SK-N-SH (cell line): ENCODE data around the gene HDGFL2. TPM values are rescaled to one million over a fixed set of nuclear protein-coding genes. Genes with fewer than 3 reads are reported as not detected.

Experiments
- CTCF ChIA-PET: fragments of 300-600, 350-600 bp; formaldehyde crosslinking; extraction: SDS; loops from one replicate; lab custom pipeline; 2021; lab: Yijun Ruan, JAX
- POLR2A ChIA-PET: fragments of 350-600 bp; sonication (Branson Sonifier 250); formaldehyde crosslinking; extraction: SDS; loops from one replicate; lab custom pipeline; 2020; ENCODE audit warnings: antibody characterized with exemption, inconsistent platforms; lab: Yijun Ruan, JAX
- DNase-seq: peaks from one replicate; pipeline ENCODE4 v3.0.0; 2012
- H2AFZ ChIP-seq: fragments of 200-600 bp; sonication (generic); 2 replicates; pipeline ENCODE4 v1.8.1; 2016; ENCODE audit warnings: antibody characterized with exemption, mild to moderate bottlenecking, low read depth
- H3F3A ChIP-seq: fragments of 200-600 bp; sonication (generic); replicated peaks from 2 replicates; pipeline ENCODE3; 2016; ENCODE audit warnings: antibody characterized with exemption, mild to moderate bottlenecking; ENCODE audit not compliant: insufficient read depth
- H3K27ac ChIP-seq, 2 experiments: fragments of 200-500 bp in 1 of 2; fragments of 200-600 bp in 1 of 2; sonication (Bioruptor generic) in 1 of 2; sonication (generic), shearing (Covaris generic) in 1 of 2; 2 replicates each; pipeline versions ENCODE4 v1.5.1 to v1.6.1; 2014 to 2016; ENCODE audit warnings: low read depth in 2 of 2, inconsistent platforms in 1 of 2, low read length in 1 of 2, mild to moderate bottlenecking in 1 of 2, mixed read lengths in 1 of 2
- H3K27me3 ChIP-seq: fragments of 200-600 bp; sonication (generic), shearing (Covaris generic); 2 replicates; pipeline ENCODE4 v1.6.1; 2016; ENCODE audit warnings: mixed run types; ENCODE audit not compliant: insufficient read depth
- H3K36me3 ChIP-seq, 2 experiments: fragments of 200-500 bp in 1 of 2; fragments of 200-600 bp in 1 of 2; sonication (Bioruptor generic) in 1 of 2; sonication (generic) in 1 of 2; replicated peaks in 1 of 2; 2 replicates each; pipeline versions ENCODE3 to v1.5.1; 2014 to 2016; ENCODE audit warnings: low read length in 1 of 2, mild to moderate bottlenecking in 1 of 2; ENCODE audit not compliant: insufficient read depth in 2 of 2, control insufficient read depth in 1 of 2
- H3K4me1 ChIP-seq, 2 experiments: fragments of 200-500 bp in 1 of 2; fragments of 200-600 bp in 1 of 2; sonication (Bioruptor generic) in 1 of 2; sonication (generic), shearing (Covaris generic) in 1 of 2; 2 replicates each; pipeline versions ENCODE4 v1.5.1 to v1.6.1; 2014 to 2016; ENCODE audit warnings: low read depth in 1 of 2, low read length in 1 of 2, mixed run types in 1 of 2; ENCODE audit not compliant: insufficient read depth in 2 of 2, control insufficient read depth in 1 of 2
- H3K4me2 ChIP-seq: fragments of 200-600 bp; sonication (generic), shearing (Covaris generic); 2 replicates; pipeline ENCODE4 v1.6.1; 2017; ENCODE audit warnings: mixed run types
- H3K4me3 ChIP-seq, 2 experiments: fragments of 200-500 bp in 1 of 2; fragments of 200-600 bp in 1 of 2; sonication (Bioruptor generic) in 1 of 2; sonication (generic), shearing (Covaris generic) in 1 of 2; 2 replicates each; pipeline versions ENCODE4 v1.5.1 to v1.8.1; 2014 to 2016; ENCODE audit warnings: low read depth in 2 of 2, inconsistent platforms in 1 of 2, low read length in 1 of 2, mild to moderate bottlenecking in 1 of 2, mixed read lengths in 1 of 2, moderate library complexity in 1 of 2
- H3K79me2 ChIP-seq: fragments of 200-600 bp; sonication (generic); 2 replicates; pipeline ENCODE4 v1.8.1; 2017; ENCODE audit warnings: mild to moderate bottlenecking; ENCODE audit not compliant: insufficient read depth
- H3K9ac ChIP-seq: fragments of 200-600 bp; sonication (generic); 2 replicates; pipeline ENCODE4 v1.6.1; 2017; ENCODE audit warnings: mixed run types
- H3K9me2 ChIP-seq: fragments of 200-600 bp; sonication (generic); 2 replicates; pipeline ENCODE4 v1.6.1; 2017; ENCODE audit warnings: mixed run types
- H3K9me3 ChIP-seq: fragments of 200-600 bp; sonication (generic); 2 replicates; pipeline ENCODE4 v1.6.1; 2017; ENCODE audit warnings: mixed run types, mild to moderate bottlenecking, moderate library complexity
- H4K20me1 ChIP-seq: fragments of 200-600 bp; sonication (generic); 2 replicates; pipeline ENCODE4 v1.6.1; 2017; ENCODE audit warnings: mild to moderate bottlenecking, mixed run types; ENCODE audit not compliant: insufficient read depth
- CHD2 ChIP-seq: fragments of 150-350 bp; IDR thresholded peaks from 2 replicates; pipeline ENCODE4 v1.6.1; 2018; ENCODE audit warnings: low read length; ENCODE audit not compliant: partially characterized antibody
- ELF1 ChIP-seq: IDR thresholded peaks from 2 replicates; pipeline ENCODE4 v1.4.0; 2012
- EZH2phosphoT487 ChIP-seq: fragments of 200-600 bp; sonication (generic); IDR thresholded peaks from 2 replicates; pipeline ENCODE4 v1.6.1; 2017; ENCODE audit warnings: low read depth, mixed run types, mild to moderate bottlenecking, antibody characterized with exemption, moderate library complexity, borderline replicate concordance
- MAX ChIP-seq: IDR thresholded peaks from 2 replicates; pipeline ENCODE4 v1.4.0; 2012; ENCODE audit warnings: low read depth
- NFIC ChIP-seq: IDR thresholded peaks from 2 replicates; pipeline ENCODE4 v1.4.0; 2012; ENCODE audit warnings: borderline replicate concordance
- NRF1 ChIP-seq: IDR thresholded peaks from 2 replicates; pipeline ENCODE4 v1.6.1; 2012; ENCODE audit warnings: low read depth, mild to moderate bottlenecking, low read length
- POLR2AphosphoS5 ChIP-seq: IDR thresholded peaks from 2 replicates; pipeline ENCODE4 v1.6.1; 2012; ENCODE audit warnings: low read depth, low read length
- RAD21 ChIP-seq: IDR thresholded peaks from 2 replicates; pipeline ENCODE4 v1.6.1; 2012; ENCODE audit warnings: mild to moderate bottlenecking, low read length
- RXRA ChIP-seq: IDR thresholded peaks from 2 replicates; pipeline ENCODE4 v1.4.0; 2012; ENCODE audit warnings: low read depth, mild to moderate bottlenecking, borderline replicate concordance
- SMC3 ChIP-seq: IDR thresholded peaks from 2 replicates; pipeline ENCODE4 v1.6.1; 2012; ENCODE audit warnings: low read depth, low read length, improper control_type of control experiment
- TEAD4 ChIP-seq: IDR thresholded peaks from 2 replicates; pipeline ENCODE4 v1.4.0; 2012; ENCODE audit warnings: mild to moderate bottlenecking, borderline replicate concordance; ENCODE audit not compliant: insufficient read depth
- USF2 ChIP-seq: fragments of 150-350 bp; IDR thresholded peaks from 2 replicates; pipeline ENCODE4 v1.6.1; 2017; ENCODE audit warnings: antibody characterized with exemption, low read length, low read depth, borderline replicate concordance
- ZBTB33 ChIP-seq: IDR thresholded peaks from 2 replicates; pipeline ENCODE4 v1.4.0; 2012; ENCODE audit warnings: low read depth, borderline replicate concordance
- WGBS: methylation state at CpG from one replicate; pipeline ENCODE4 v1.1.6; 2017; ENCODE audit warnings: low lambda C conversion rate; 5-methylcytosine and 5-hydroxymethylcytosine counted together
- polyA plus RNA-seq, 3 experiments: library from polyadenylated mRNA; depleted of rRNA; stranded (reverse); fragments of >200 nt; gene quantifications; 2 replicates each; pipeline ENCODE4 v1.2.3, GENCODE V29; 2012
- TF ChIP-seq, protein P1 (sequence below): fragments of 200-600 bp; sonication (generic); IDR thresholded peaks from 2 replicates; pipeline ENCODE4 v1.6.1; 2017; ENCODE audit warnings: antibody characterized with exemption, mild to moderate bottlenecking, moderate library complexity

Gene HDGFL2
- polyA plus RNA-seq, 1 of the 3 experiments (the other 2 are of a cell fraction): 77.8 TPM

DNA sequence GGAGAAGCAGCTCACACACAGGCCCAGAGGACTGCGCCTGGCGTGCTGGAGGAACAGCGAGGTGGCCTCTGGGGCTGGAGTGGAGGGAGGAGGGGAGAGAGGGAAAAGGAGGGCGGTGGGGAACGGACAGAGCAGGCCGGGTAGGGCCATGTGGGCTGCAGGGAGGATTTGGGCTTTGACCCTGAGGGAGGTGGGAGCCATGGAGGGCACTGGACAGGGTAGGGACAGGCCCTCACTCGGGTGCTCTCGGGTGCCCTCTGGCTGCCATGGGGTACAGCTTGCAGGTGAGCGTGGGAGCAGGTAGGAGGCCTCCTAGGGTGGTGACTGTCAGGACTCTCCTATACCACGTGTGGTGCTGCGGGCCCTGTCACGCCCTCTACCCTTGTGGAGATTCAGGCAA, 23.4 kb downstream of the HDGFL2 start:
- ChIA-PET POLR2A (no interaction called here), CTCF (interaction anchor here (2.7 kb wide), 1 partner anchor 29 kb away, joined by 11 read pairs; no protein-coding TSS in a partner anchor)
- H3K9me3 ChIP-seq: no peaks in the 10 kb centered on the region
- WGBS: 95% methylated on average over 6 of the region's 12 CpGs
- no peaks in the 10 kb centered on the region for H3F3A ChIP-seq
- H3K9me2 ChIP-seq: no peaks in the 10 kb centered on the region
- H3K36me3 ChIP-seq: peaks cover 9 to 44% of the 10 kb centered on the region in 2 experiments
- H3K27ac ChIP-seq: no peak overlapping the region
- H3K27me3 ChIP-seq: no peaks in the 10 kb centered on the region
- no peaks in the 10 kb centered on the region for H4K20me1 ChIP-seq
- no peak overlapping the region for H2AFZ ChIP-seq
- no peaks in the 10 kb centered on the region for H3K4me1 ChIP-seq
- no peak for DNase-seq
- no peak overlapping the region for H3K4me3 ChIP-seq
- H3K4me2 ChIP-seq: no peak overlapping the region
- no peaks in the 10 kb centered on the region for H3K79me2 ChIP-seq
- TF ChIP-seq CHD2: no peak
- no peak for TF ChIP-seq NRF1
- TF ChIP-seq, protein P1, sequence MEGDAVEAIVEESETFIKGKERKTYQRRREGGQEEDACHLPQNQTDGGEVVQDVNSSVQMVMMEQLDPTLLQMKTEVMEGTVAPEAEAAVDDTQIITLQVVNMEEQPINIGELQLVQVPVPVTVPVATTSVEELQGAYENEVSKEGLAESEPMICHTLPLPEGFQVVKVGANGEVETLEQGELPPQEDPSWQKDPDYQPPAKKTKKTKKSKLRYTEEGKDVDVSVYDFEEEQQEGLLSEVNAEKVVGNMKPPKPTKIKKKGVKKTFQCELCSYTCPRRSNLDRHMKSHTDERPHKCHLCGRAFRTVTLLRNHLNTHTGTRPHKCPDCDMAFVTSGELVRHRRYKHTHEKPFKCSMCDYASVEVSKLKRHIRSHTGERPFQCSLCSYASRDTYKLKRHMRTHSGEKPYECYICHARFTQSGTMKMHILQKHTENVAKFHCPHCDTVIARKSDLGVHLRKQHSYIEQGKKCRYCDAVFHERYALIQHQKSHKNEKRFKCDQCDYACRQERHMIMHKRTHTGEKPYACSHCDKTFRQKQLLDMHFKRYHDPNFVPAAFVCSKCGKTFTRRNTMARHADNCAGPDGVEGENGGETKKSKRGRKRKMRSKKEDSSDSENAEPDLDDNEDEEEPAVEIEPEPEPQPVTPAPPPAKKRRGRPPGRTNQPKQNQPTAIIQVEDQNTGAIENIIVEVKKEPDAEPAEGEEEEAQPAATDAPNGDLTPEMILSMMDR: no peak
- no peak for TF ChIP-seq RXRA
- no peak for TF ChIP-seq EZH2phosphoT487
- TF ChIP-seq TEAD4: no peak
- no peak for TF ChIP-seq NFIC
- TF ChIP-seq ZBTB33: no peak
- no peak for TF ChIP-seq RAD21
- no peak for TF ChIP-seq USF2
- no peak for TF ChIP-seq MAX
- no peak for TF ChIP-seq SMC3
- no peak for TF ChIP-seq POLR2AphosphoS5
- no peak for TF ChIP-seq ELF1
- H3K9ac ChIP-seq: no peak overlapping the region
